ENCODE results near the gene STAT2.

The STAT2 gene

GRCh38 chr12:56293795-56294194 is 66.1 kb downstream of the STAT2 start:
- Histone ChIP-seq H3K4me2 (ENCODE audit: insufficient read depth, low read length) (no peak overlapping the region), H3K27me3 (ENCODE audit: insufficient read depth, low read length, poor library complexity) (no peaks in the 10 kb centered on the region), H2AFZ (ENCODE audit: low read depth, low read length) (no peak overlapping the region), H3K9ac (ENCODE audit: low read depth, low read length) (no peak overlapping the region), H3K36me3 (ENCODE audit: insufficient read depth, low read length) (peaks cover 62% of the 10 kb centered on the region), H3K27ac (ENCODE audit: low read length) (no peak overlapping the region), H3K4me1 (ENCODE audit: insufficient read depth, low read length) (peaks cover 30% of the 10 kb centered on the region), H3K79me2 (ENCODE audit: insufficient read depth, low read length) (peaks cover 96% of the 10 kb centered on the region), H3K4me3 (ENCODE audit: low read depth in 1 of 2, low read length in 2 of 2) (no peak overlapping the region), H4K20me1 (ENCODE audit: insufficient read depth, low read length) (peaks cover 31% of the 10 kb centered on the region; the same call in 1 of the 2 replicates), H3K9me3 (ENCODE audit: insufficient read depth, low read length, severe bottlenecking) (no peaks in the 10 kb centered on the region)
- no peak for ATAC-seq (ENCODE audit: insufficient read depth, low read depth)
- TF ChIP-seq, protein P1, sequence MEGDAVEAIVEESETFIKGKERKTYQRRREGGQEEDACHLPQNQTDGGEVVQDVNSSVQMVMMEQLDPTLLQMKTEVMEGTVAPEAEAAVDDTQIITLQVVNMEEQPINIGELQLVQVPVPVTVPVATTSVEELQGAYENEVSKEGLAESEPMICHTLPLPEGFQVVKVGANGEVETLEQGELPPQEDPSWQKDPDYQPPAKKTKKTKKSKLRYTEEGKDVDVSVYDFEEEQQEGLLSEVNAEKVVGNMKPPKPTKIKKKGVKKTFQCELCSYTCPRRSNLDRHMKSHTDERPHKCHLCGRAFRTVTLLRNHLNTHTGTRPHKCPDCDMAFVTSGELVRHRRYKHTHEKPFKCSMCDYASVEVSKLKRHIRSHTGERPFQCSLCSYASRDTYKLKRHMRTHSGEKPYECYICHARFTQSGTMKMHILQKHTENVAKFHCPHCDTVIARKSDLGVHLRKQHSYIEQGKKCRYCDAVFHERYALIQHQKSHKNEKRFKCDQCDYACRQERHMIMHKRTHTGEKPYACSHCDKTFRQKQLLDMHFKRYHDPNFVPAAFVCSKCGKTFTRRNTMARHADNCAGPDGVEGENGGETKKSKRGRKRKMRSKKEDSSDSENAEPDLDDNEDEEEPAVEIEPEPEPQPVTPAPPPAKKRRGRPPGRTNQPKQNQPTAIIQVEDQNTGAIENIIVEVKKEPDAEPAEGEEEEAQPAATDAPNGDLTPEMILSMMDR (IDR thresholded peaks at IDR 0.05; ENCODE audit: borderline replicate concordance, extremely low read depth, low read length, poor library complexity, severe bottlenecking), result no peak
- no peak for TF ChIP-seq EZH2 (IDR thresholded peaks at IDR 0.05; ENCODE audit: borderline replicate concordance, low read depth, low read length, severe bottlenecking)
- DNase-seq, result no peak

All from DND-41 (cell line).